ENCODE results near the gene TICAM1.
"Not testable (repeated sequence)": the region's sequence is repeated elsewhere in the genome, so short reads cannot be mapped to it uniquely, and the experiment has no call there.

TICAM1 gene

GRCh38 chr19:4856468-4856867 lies 25.0 kb upstream of the TICAM1 start:
- H3K4me2 ChIP-seq (ENCODE audit: low read length); H3K9ac ChIP-seq (ENCODE audit: low read length); H2AK5ac ChIP-seq (ENCODE audit: low read length); H3K27ac ChIP-seq (ENCODE audit: low read depth, low read length); H3K4me1 ChIP-seq (ENCODE audit: control insufficient read depth in 1 of 2, insufficient read depth in 2 of 2, low read length in 2 of 2); H3K9me3 ChIP-seq (ENCODE audit: insufficient read depth, low read depth, low read length); H3K23ac ChIP-seq (ENCODE audit: low read length); H4K12ac ChIP-seq (ENCODE audit: low read depth, low read length); H3K4ac ChIP-seq (ENCODE audit: low read depth, low read length); H2BK120ac ChIP-seq (ENCODE audit: insufficient read depth, low read length, poor library complexity); H2BK5ac ChIP-seq (ENCODE audit: low read depth, low read length, poor library complexity); H4K8ac ChIP-seq (ENCODE audit: low read depth, low read length); H3K27me3 ChIP-seq (ENCODE audit: insufficient read depth, low read length); H3K4me3 ChIP-seq (ENCODE audit: low read depth, low read length); H2AFZ ChIP-seq (ENCODE audit: insufficient read depth, low read length, poor library complexity); H3K79me2 ChIP-seq (ENCODE audit: control insufficient read depth, insufficient read depth, low read length, poor library complexity); H3K14ac ChIP-seq (ENCODE audit: low read length); H4K91ac ChIP-seq (ENCODE audit: low read depth, low read length); H2BK12ac ChIP-seq (ENCODE audit: low read length); H3K18ac ChIP-seq (ENCODE audit: low read length); DNase-seq; H3K79me1 ChIP-seq (ENCODE audit: low read length): not testable (repeated sequence)
- peaks cover 55 to 69% of the 10 kb centered on the region in 2 experiments for H3K36me3 ChIP-seq (ENCODE audit: control insufficient read depth in 1 of 2, insufficient read depth in 2 of 2, low read length in 2 of 2)
- WGBS (ENCODE audit: extremely low coverage, insufficient coverage, insufficient read length) = no CpG with 5 or more reads among the region's 12 CpGs

DNA sequence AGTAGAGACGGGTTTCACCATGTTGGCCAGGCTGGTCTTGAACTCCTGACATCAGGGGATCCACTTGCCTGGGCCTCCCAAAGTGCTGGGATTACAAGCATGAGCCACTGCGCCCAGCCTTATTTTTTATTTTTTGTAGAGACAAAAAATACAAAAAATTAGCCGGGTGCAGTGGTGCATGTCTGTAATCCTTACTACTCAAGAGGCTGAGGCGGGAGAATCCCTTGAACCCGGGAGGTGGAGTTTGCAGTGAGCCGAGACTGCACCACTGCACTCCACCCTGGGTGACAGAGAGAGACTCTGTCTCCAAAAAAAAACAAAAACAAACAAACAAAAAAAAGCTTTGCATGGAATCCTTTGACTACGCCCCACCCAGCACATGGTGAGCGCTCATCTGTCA lies 22.0 kb upstream of the TICAM1 start:
- H3K9ac ChIP-seq (ENCODE audit: low read length); H3K79me1 ChIP-seq (ENCODE audit: low read length); H3K18ac ChIP-seq (ENCODE audit: low read length); H3K4ac ChIP-seq (ENCODE audit: low read depth, low read length); H4K91ac ChIP-seq (ENCODE audit: low read depth, low read length); H2AK5ac ChIP-seq (ENCODE audit: low read length); H2BK5ac ChIP-seq (ENCODE audit: low read depth, low read length, poor library complexity); H4K8ac ChIP-seq (ENCODE audit: low read depth, low read length); H2BK12ac ChIP-seq (ENCODE audit: low read length); H3K9me3 ChIP-seq (ENCODE audit: insufficient read depth, low read depth, low read length); H2BK120ac ChIP-seq (ENCODE audit: insufficient read depth, low read length, poor library complexity); H2AFZ ChIP-seq (ENCODE audit: insufficient read depth, low read length, poor library complexity); H3K79me2 ChIP-seq (ENCODE audit: control insufficient read depth, insufficient read depth, low read length, poor library complexity); H3K14ac ChIP-seq (ENCODE audit: low read length); DNase-seq; H3K4me1 ChIP-seq (ENCODE audit: control insufficient read depth in 1 of 2, insufficient read depth in 2 of 2, low read length in 2 of 2); H3K27ac ChIP-seq (ENCODE audit: low read depth, low read length); H3K27me3 ChIP-seq (ENCODE audit: insufficient read depth, low read length); H3K23ac ChIP-seq (ENCODE audit: low read length); H3K4me2 ChIP-seq (ENCODE audit: low read length); H3K4me3 ChIP-seq (ENCODE audit: low read depth, low read length); H4K12ac ChIP-seq (ENCODE audit: low read depth, low read length): not testable (repeated sequence)
- peaks cover 47 to 59% of the 10 kb centered on the region in 2 experiments for H3K36me3 ChIP-seq (ENCODE audit: control insufficient read depth in 1 of 2, insufficient read depth in 2 of 2, low read length in 2 of 2)
- no CpG with 5 or more reads among the region's 8 CpGs for WGBS (ENCODE audit: extremely low coverage, insufficient coverage, insufficient read length)

- no peak for DNase-seq
- Histone ChIP-seq H3K9me3 (ENCODE audit: insufficient read depth, low read depth, low read length) (peaks cover 1% of the 10 kb centered on the region), H3K27ac (ENCODE audit: low read depth, low read length) (no peak overlapping the region), H3K4ac (ENCODE audit: low read depth, low read length) (no peak overlapping the region), H2AK5ac (ENCODE audit: low read length) (no peak overlapping the region), H2BK5ac (ENCODE audit: low read depth, low read length, poor library complexity) (no peak overlapping the region), H2AFZ (ENCODE audit: insufficient read depth, low read length, poor library complexity) (no peak overlapping the region), H3K14ac (ENCODE audit: low read length) (no peak overlapping the region), H2BK12ac (ENCODE audit: low read length) (no peak overlapping the region), H3K4me2 (ENCODE audit: low read length) (no peak overlapping the region), H3K79me2 (ENCODE audit: control insufficient read depth, insufficient read depth, low read length, poor library complexity) (no peaks in the 10 kb centered on the region), H3K79me1 (ENCODE audit: low read length) (no peaks in the 10 kb centered on the region), H4K12ac (ENCODE audit: low read depth, low read length) (no peak overlapping the region), H2BK120ac (ENCODE audit: insufficient read depth, low read length, poor library complexity) (no peak overlapping the region), H3K18ac (ENCODE audit: low read length) (no peak overlapping the region), H3K36me3 (ENCODE audit: control insufficient read depth in 1 of 2, insufficient read depth in 2 of 2, low read length in 2 of 2) (peaks cover 52 to 63% of the 10 kb centered on the region in 2 experiments), H4K8ac (ENCODE audit: low read depth, low read length) (no peak overlapping the region), H3K4me1 (ENCODE audit: control insufficient read depth in 1 of 2, insufficient read depth in 2 of 2, low read length in 2 of 2) (no peaks in the 10 kb centered on the region), H3K9ac (ENCODE audit: low read length) (no peak overlapping the region), H3K27me3 (ENCODE audit: insufficient read depth, low read length) (no peaks in the 10 kb centered on the region), H3K4me3 (ENCODE audit: low read depth, low read length) (no peak overlapping the region), H3K23ac (ENCODE audit: low read length) (no peak overlapping the region), H4K91ac (ENCODE audit: low read depth, low read length) (no peak overlapping the region)
- WGBS (ENCODE audit: extremely low coverage, insufficient coverage, insufficient read length) = no CpG with 5 or more reads among the region's 6 CpGs
These were observed 21.0 kb upstream of the TICAM1 start for GRCh38 chr19:4852484-4852883.

DNA sequence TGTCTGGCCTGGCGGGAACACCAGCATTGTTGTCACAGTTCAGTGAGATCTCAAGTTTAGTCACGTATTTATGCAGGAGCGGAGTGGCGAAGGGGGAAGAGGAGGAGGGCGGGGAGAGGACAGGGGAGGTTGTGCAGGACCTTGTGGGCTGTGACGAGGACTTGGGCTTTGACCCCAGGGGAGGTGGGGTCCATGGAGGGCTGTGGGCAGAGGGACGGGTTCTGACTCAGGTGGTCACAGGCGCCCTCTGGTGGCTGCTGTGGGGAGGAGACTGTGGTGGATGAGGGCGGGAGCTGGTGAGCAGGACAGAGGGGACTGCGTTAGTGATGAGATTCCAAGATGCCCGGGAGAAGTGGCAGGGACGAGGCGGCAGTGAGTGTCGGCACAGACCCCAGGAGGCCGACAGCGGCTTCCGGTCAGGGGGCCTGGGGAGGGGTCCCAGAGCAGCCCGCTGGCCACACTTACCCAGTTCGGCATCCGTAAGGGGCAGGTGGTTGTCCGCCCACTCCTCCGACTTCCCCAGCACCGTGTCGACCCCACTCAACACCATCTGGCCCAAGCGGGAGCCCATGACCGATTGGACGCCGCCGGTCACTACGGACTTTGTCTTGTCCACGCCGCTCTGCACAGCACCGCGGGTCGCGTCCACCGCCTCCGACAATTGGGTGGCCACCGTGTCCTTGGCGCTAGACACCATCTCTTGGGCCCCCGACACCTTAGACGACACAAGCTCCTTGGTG lies 20.2 kb upstream of the TICAM1 start:
- no CpG with 5 or more reads among the region's 42 CpGs for WGBS (ENCODE audit: extremely low coverage, insufficient coverage, insufficient read length)
- no peaks in the 10 kb centered on the region for H3K27me3 ChIP-seq (ENCODE audit: insufficient read depth, low read length)
- H2AFZ ChIP-seq (ENCODE audit: insufficient read depth, low read length, poor library complexity) = no peak overlapping the region
- no peak overlapping the region for H3K27ac ChIP-seq (ENCODE audit: low read depth, low read length)
- H3K79me1 ChIP-seq (ENCODE audit: low read length) = no peaks in the 10 kb centered on the region
- no peak overlapping the region for H2BK120ac ChIP-seq (ENCODE audit: insufficient read depth, low read length, poor library complexity)
- no peak overlapping the region for H2AK5ac ChIP-seq (ENCODE audit: low read length)
- H3K9me3 ChIP-seq (ENCODE audit: insufficient read depth, low read depth, low read length) = peaks cover 1% of the 10 kb centered on the region
- no peak overlapping the region for H3K18ac ChIP-seq (ENCODE audit: low read length)
- H4K8ac ChIP-seq (ENCODE audit: low read depth, low read length) = no peak overlapping the region
- H4K12ac ChIP-seq (ENCODE audit: low read depth, low read length) = no peak overlapping the region
- H3K4me3 ChIP-seq (ENCODE audit: low read depth, low read length) = no peak overlapping the region
- no peak overlapping the region for H2BK5ac ChIP-seq (ENCODE audit: low read depth, low read length, poor library complexity)
- no peak overlapping the region for H3K4ac ChIP-seq (ENCODE audit: low read depth, low read length)
- no peak overlapping the region for H3K9ac ChIP-seq (ENCODE audit: low read length)
- peaks cover 51 to 62% of the 10 kb centered on the region in 2 experiments for H3K36me3 ChIP-seq (ENCODE audit: control insufficient read depth in 1 of 2, insufficient read depth in 2 of 2, low read length in 2 of 2)
- no peak overlapping the region for H2BK12ac ChIP-seq (ENCODE audit: low read length)
- H3K4me1 ChIP-seq (ENCODE audit: control insufficient read depth in 1 of 2, insufficient read depth in 2 of 2, low read length in 2 of 2) = no peaks in the 10 kb centered on the region
- H3K14ac ChIP-seq (ENCODE audit: low read length) = no peak overlapping the region
- no peaks in the 10 kb centered on the region for H3K79me2 ChIP-seq (ENCODE audit: control insufficient read depth, insufficient read depth, low read length, poor library complexity)
- no peak overlapping the region for H3K23ac ChIP-seq (ENCODE audit: low read length)
- peak in 1 of 2 donors; percentile 73 for DNase-seq
- no peak overlapping the region for H3K4me2 ChIP-seq (ENCODE audit: low read length)
- H4K91ac ChIP-seq (ENCODE audit: low read depth, low read length) = no peak overlapping the region
